Pancreas (tissue), 10 donors: Measurements from ENCODE around the gene SUN1. TPM values are rescaled to one million over a fixed set of nuclear protein-coding genes. Genes with fewer than 3 reads are reported as not detected.

Source experiments
- ATAC-seq, 4 donors: fragments of 200-7000 bp; cut with Tn5 transposase; one replicate each; pipeline versions ENCODE4 v1.8.0 to v1.9.1; 2020; ENCODE audit warnings: mild to moderate bottlenecking in 4 of 4, moderate library complexity in 4 of 4
- DNase-seq, 6 donors: peaks; one replicate each; pipeline ENCODE4 v3.0.0-alpha.2; 2020
- FAIRE-seq: peaks from 2 replicates; lab custom pipeline; 2012; peaks lifted over from hg19 to GRCh38; lab: Jason Lieb, UNC
- H3K27ac ChIP-seq, 4 donors: fragments of 200-600 bp; sonication (generic); 1 replicate in 3 of 4; 2 replicates in 1 of 4; pipeline versions ENCODE4 v1.5.0 to v1.8.0; 2020
- H3K27me3 ChIP-seq, 4 donors: fragments of 200-600 bp; one replicate each; pipeline ENCODE4 v1.8.0; 2021
- H3K36me3 ChIP-seq, 3 donors: fragments of 200-600 bp; sonication (generic) in 1 of 3; one replicate each; pipeline versions ENCODE4 v1.5.0 to v1.8.0; 2020 to 2021
- H3K4me1 ChIP-seq, 3 donors: fragments of 200-600 bp; one replicate each; pipeline ENCODE4 v1.8.0; 2021
- H3K4me3 ChIP-seq, 4 donors: fragments of 200-600 bp; sonication (generic) in 2 of 4; one replicate each; pipeline versions ENCODE4 v1.5.0 to v1.8.0; 2020 to 2021
- H3K9me3 ChIP-seq, 4 donors: fragments of 200-600 bp; one replicate each; pipeline ENCODE4 v1.8.0; 2021
- CTCF ChIP-seq, 4 donors: fragments of 200-600 bp; sonication (generic) in 3 of 4; IDR thresholded peaks; one replicate each; pipeline versions ENCODE4 v1.5.0 to v1.8.0; 2021; ENCODE audit warnings: antibody characterized with exemption in 4 of 4
- WGBS, 2 donors: extraction: QIAGEN DNeasy Blood & Tissue Kit; methylation state at CpG; one replicate each; pipeline ENCODE4 v1.1.7; 2013; 5-methylcytosine and 5-hydroxymethylcytosine counted together
- intact Hi-C, 3 donors: fragments of 100-400 bp; cut with DNase I; formaldehyde crosslinking; loops; one replicate each; pipeline versions ENCODE4 v1.11.1 to v1.14.2; 2022
- polyA plus RNA-seq, 2 donors: library from polyadenylated mRNA; stranded (reverse); fragments of 200-250 nt; gene quantifications; one replicate each; pipeline ENCODE4 v1.2.3, GENCODE V29; 2013
- total RNA-seq, 6 donors: library from RNA; stranded (reverse); fragmentation: NEBNext Ultra II Directional in 4 of 6; extraction: Animal tissue kit (Norgen Biotek cat#: 25700) in 4 of 6; gene quantifications; one replicate each; pipeline versions ENCODE4 v1.2.1 to v1.2.4, GENCODE V29; 2021 to 2023
- donor health status: healthy with polysubstance abuse.
- donor health status: DM: no; HTN: no; CAD: no; lungs with moderate emphysema.
- donor health status: DM: no; HTN: no; CAD: no.
- donor health status: control.
- donor health status: control.
- donor health status: Bipolar disorder and iron deficiency.
- donor health status: DM: yes; HTN: yes; CAD: no.
- donor health status: DM: no; HTN: no; CAD: no.
- donor health status: DM: no; HTN: no; CAD: no.
- donor health status: DM: yes; HTN: yes; CAD: no.

SUN1 gene
- total and polyA plus RNA-seq, 8 donors, result 42.6 to 93.2 (median 55.9) TPM

- H3K9me3 ChIP-seq, result no peaks in the 10 kb centered on the region
- DNase-seq (peak in 1 of 6 donors; percentile 63), ATAC-seq (no peak), FAIRE-seq (no peak)
- intact Hi-C loops, result loop anchor here in 2 of 3 donors (5.0 kb wide), 1 partner anchor 82 kb away; no protein-coding TSS in a partner anchor
- H3K36me3 ChIP-seq, result peaks cover 0 to 13% (median 9%) of the 10 kb centered on the region in 3 donors
- TF ChIP-seq CTCF (IDR thresholded peaks at IDR 0.05), result no peak
- H3K4me1 ChIP-seq, result no peaks in the 10 kb centered on the region
- no peak overlapping the region for H3K27ac ChIP-seq
- no peaks in the 10 kb centered on the region for H3K27me3 ChIP-seq
- WGBS, 2 donors, result 93 to 94% methylated on average over 10 of the region's 10 CpGs
- H3K4me3 ChIP-seq, result no peak overlapping the region
These were observed 46.9 kb upstream of the SUN1 start for GRCh38 chr7:785416-785815.

GRCh38 chr7:786472-787255 lies 45.6 kb upstream of the SUN1 start:
- FAIRE-seq, result no peak
- peak; percentile 47 to 90 (median 78) for DNase-seq
- intact Hi-C loops, result loop anchor here in 2 of 3 donors (5.0 kb wide), 1 partner anchor 81 kb away; no protein-coding TSS in a partner anchor
- peaks cover 0 to 11% (median 9%) of the 10 kb centered on the region in 3 donors for H3K36me3 ChIP-seq
- no peaks in the 10 kb centered on the region for H3K9me3 ChIP-seq
- H3K4me3 ChIP-seq, result no peak overlapping the region
- peak; percentile 50 to 68 (median 62) for TF ChIP-seq CTCF (IDR thresholded peaks at IDR 0.05)
- no peaks in the 10 kb centered on the region for H3K27me3 ChIP-seq
- 52 to 60% methylated on average over 11 of the region's 11 CpGs for WGBS, 2 donors
- peak; percentile 74 to 97 (median 92) for ATAC-seq
- no peaks in the 10 kb centered on the region for H3K4me1 ChIP-seq
- H3K27ac ChIP-seq, result no peak overlapping the region

- Histone ChIP-seq H3K27me3 (no peaks in the 10 kb centered on the region), H3K36me3 (peaks cover 0 to 11% (median 9%) of the 10 kb centered on the region in 3 donors), H3K4me1 (no peaks in the 10 kb centered on the region), H3K27ac (no peak overlapping the region), H3K9me3 (no peaks in the 10 kb centered on the region), H3K4me3 (no peak overlapping the region)
- TF ChIP-seq CTCF (IDR thresholded peaks at IDR 0.05), result no peak
- FAIRE-seq (no peak), ATAC-seq (no peak), DNase-seq (peak in 1 of 6 donors; percentile 70)
- WGBS, 2 donors, result 93% methylated on average over 27 of the region's 27 CpGs
- intact Hi-C loops, result loop anchor here in 2 of 3 donors (5.0 kb wide), 1 partner anchor 80 kb away; no protein-coding TSS in a partner anchor
These were observed 44.7 kb upstream of the SUN1 start for GRCh38 chr7:787332-788240.

- no peak overlapping the region for H3K27ac ChIP-seq
- no peaks in the 10 kb centered on the region for H3K27me3 ChIP-seq
- DNase-seq, result no peak
- no peaks in the 10 kb centered on the region for H3K4me1 ChIP-seq
- H3K4me3 ChIP-seq, result no peak overlapping the region
- H3K36me3 ChIP-seq, result no peaks in the 10 kb centered on the region
- WGBS, 2 donors, result 81 to 93% methylated on average over 5 of the region's 5 CpGs
- FAIRE-seq, result no peak
- H3K9me3 ChIP-seq, result no peaks in the 10 kb centered on the region
- ATAC-seq, result no peak
- intact Hi-C loops, result no loop called here
- no peak for TF ChIP-seq CTCF (IDR thresholded peaks at IDR 0.05)
These were observed 40.8 kb upstream of the SUN1 start for GRCh38 chr7:791519-791918.
